ENCODE measurements around the gene TMEM18. TPM values are rescaled to one million over a fixed set of nuclear protein-coding genes. Genes with fewer than 3 reads are reported as not detected.

TMEM18 gene
- total and polyA plus RNA-seq, 2 of the 4 experiments (the other 2 are of a cell fraction) = 15.2 to 30.2 TPM

DNA sequence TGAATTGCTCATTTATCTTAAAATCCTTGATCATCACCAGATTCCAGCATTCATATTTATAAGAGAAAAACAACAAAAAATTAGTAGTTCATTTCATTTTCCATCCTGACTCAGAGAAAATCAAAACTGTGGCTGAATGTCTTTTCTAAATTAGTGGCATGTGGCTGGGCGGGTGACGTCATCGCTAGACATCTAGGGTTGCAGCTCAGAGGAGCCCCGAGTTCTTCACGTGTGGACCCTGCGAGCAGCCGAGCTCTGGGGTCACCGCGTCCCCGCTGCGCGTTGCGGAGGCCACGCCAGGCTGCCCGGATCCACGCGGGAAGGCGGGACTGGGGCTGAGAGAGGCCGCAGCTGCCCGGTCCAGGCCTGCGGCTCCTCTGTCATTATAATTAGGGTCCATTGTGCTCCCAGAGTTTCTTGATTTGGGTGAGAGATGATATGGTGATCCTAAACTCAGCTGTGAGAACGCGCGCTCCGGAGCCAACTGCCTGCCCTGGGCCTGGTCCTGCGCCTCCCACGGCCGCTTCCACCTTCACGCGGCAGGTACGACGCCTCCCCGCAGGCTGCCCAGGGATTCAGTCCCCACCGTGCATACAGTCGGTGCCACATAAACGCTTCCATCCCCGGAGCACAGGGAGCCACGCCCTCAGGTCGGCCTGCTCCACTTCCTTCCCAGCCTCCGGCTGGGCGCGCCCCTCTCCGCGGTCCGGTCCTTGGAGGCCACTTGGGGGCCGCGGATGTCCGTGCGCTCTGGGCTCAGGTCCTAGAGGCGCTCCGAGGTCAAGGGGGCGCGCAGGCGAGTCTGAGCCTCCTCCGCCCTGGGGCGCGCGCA lies 56.5 kb downstream of the TMEM18 start:
- Histone ChIP-seq H2BK15ac (ENCODE audit: low read depth, low read length) (no peak overlapping the region), H3K4ac (ENCODE audit: low read depth, low read length) (no peak overlapping the region), H3K56ac (ENCODE audit: extremely low read depth, insufficient read depth, low read length) (no peak overlapping the region), H3K23ac (ENCODE audit: low read depth, low read length) (no peak overlapping the region), H3K9me1 (ENCODE audit: insufficient read depth, low read length) (no peaks in the 10 kb centered on the region), H2AK9ac (replicated peaks; ENCODE audit: low read depth, low read length, poor library complexity) (no peak overlapping the region), H3K27me3 (ENCODE audit: control insufficient read depth, insufficient read depth, low read length) (no peaks in the 10 kb centered on the region), H3K4me3 (ENCODE audit: insufficient read depth, low read depth, low read length) (no peak overlapping the region), H2BK120ac (ENCODE audit: low read depth, low read length) (no peak overlapping the region), H3K14ac (replicated peaks; ENCODE audit: low read depth, low read length) (no peak overlapping the region), H2AK5ac (ENCODE audit: low read depth, low read length) (no peak overlapping the region), H3K79me1 (ENCODE audit: low read depth in 1 of 2, low read length in 2 of 2) (no peaks in the 10 kb centered on the region), H3K36me3 (ENCODE audit: control insufficient read depth, insufficient read depth, low read length) (no peaks in the 10 kb centered on the region), H4K20me1 (ENCODE audit: insufficient read depth, low read length) (no peaks in the 10 kb centered on the region), H2BK5ac (ENCODE audit: low read depth, low read length, poor library complexity, severe bottlenecking) (no peak overlapping the region), H3K27ac (ENCODE audit: insufficient read depth, low read length) (no peak overlapping the region), H3K4me2 (ENCODE audit: low read depth, low read length) (no peak overlapping the region), H3K9me3 (ENCODE audit: control insufficient read depth, insufficient read depth, low read length) (peaks cover 17% of the 10 kb centered on the region), H3K18ac (ENCODE audit: low read depth, low read length) (no peak overlapping the region), H3K9ac (ENCODE audit: low read depth, low read length) (no peak overlapping the region), H4K91ac (ENCODE audit: insufficient read depth, low read depth, low read length) (no peak overlapping the region), H4K5ac (ENCODE audit: low read depth, low read length) (no peak overlapping the region), H2BK20ac (ENCODE audit: low read depth, low read length) (no peak overlapping the region), H4K8ac (ENCODE audit: low read depth in 2 of 2, low read length in 2 of 2) (no peak overlapping the region), H3K4me1 (ENCODE audit: control insufficient read depth, insufficient read depth, low read length) (no peaks in the 10 kb centered on the region), H2AFZ (replicated peaks; ENCODE audit: low read length, poor library complexity) (no peak overlapping the region)
- WGBS, 2 experiments (ENCODE audit: extremely low coverage in 2 of 2, insufficient read length in 1 of 2) = 92% methylated on average over 39 of the region's 58 CpGs; no CpG with 5 or more reads in 1 of the 2 experiments
- no TSS peak for BruUV-seq (replicated peaks)
- DNase-seq (no peak), ATAC-seq (ENCODE audit: low read depth) (no peak)
- ChIA-PET POLR2A (ENCODE audit: unreplicated experiment) (no interaction called here), CTCF (no interaction called here)
- in situ Hi-C loops (cut with MboI; ENCODE audit: low sequenced_read_pairs) (no loop called here), dilution Hi-C loops (cut with HindIII; ENCODE audit: low sequenced_read_pairs, unreplicated experiment) (no loop called here), intact Hi-C loops (cut with micrococcal nuclease) (no loop called here)
- TF ChIP-seq, protein P1, sequence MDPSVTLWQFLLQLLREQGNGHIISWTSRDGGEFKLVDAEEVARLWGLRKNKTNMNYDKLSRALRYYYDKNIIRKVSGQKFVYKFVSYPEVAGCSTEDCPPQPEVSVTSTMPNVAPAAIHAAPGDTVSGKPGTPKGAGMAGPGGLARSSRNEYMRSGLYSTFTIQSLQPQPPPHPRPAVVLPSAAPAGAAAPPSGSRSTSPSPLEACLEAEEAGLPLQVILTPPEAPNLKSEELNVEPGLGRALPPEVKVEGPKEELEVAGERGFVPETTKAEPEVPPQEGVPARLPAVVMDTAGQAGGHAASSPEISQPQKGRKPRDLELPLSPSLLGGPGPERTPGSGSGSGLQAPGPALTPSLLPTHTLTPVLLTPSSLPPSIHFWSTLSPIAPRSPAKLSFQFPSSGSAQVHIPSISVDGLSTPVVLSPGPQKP (IDR thresholded peaks at IDR 0.05; ENCODE audit: borderline replicate concordance, low read depth, low read length) = no peak
- no peak for TF ChIP-seq NFE2L2 (IDR thresholded peaks at IDR 0.05; ENCODE audit: low read depth, low read length)
- TF ChIP-seq CEBPB (IDR thresholded peaks at IDR 0.05; ENCODE audit: low read depth, low read length) = no peak
- no peak for TF ChIP-seq MAZ (IDR thresholded peaks at IDR 0.05; ENCODE audit: borderline replicate concordance, low read depth, low read length)
- no peak for TF ChIP-seq MXI1 (IDR thresholded peaks at IDR 0.05; ENCODE audit: borderline replicate concordance, low read depth, low read length)
- no peak for TF ChIP-seq SMC3 (IDR thresholded peaks at IDR 0.05; ENCODE audit: low read depth, low read length)
- no peak for TF ChIP-seq MAFK (IDR thresholded peaks at IDR 0.05; ENCODE audit: low read depth, low read length)
- no peak for TF ChIP-seq FOS (IDR thresholded peaks at IDR 0.05; ENCODE audit: low read depth, low read length)
- TF ChIP-seq POLR2A (IDR thresholded peaks at IDR 0.05; ENCODE audit: low read depth, low read length) = no peak

Data from IMR-90 (cell line).